Astrocyte of the cerebellum (primary cell): ENCODE results near the gene OR5AC2.

Experiments used
- DNase-seq: peaks from one replicate; pipeline ENCODE4 v3.0.0-alpha.2; 2011; ENCODE audit warnings: low read depth
- H3K4me3 ChIP-seq: 2 replicates; pipeline ENCODE4 v1.5.1; 2011; ENCODE audit warnings: mild to moderate bottlenecking, low read depth, low read length, moderate library complexity
- CTCF ChIP-seq: IDR thresholded peaks from 2 replicates; pipeline ENCODE4 v1.5.1; 2012; ENCODE audit warnings: low read length, low read depth, moderate library complexity, mild to moderate bottlenecking; ENCODE audit errors: missing control alignments
- in situ Hi-C: cut with HindIII; loops from 2 replicates; pipeline ENCODE4 v1.10.0; 2017; ENCODE audit warnings: low sequenced_read_pairs

The OR5AC2 gene

GRCh38 chr3:98095882-98096281 lies 8.9 kb downstream of the OR5AC2 start:
- H3K4me3 ChIP-seq = no peak overlapping the region
- TF ChIP-seq CTCF = no peak
- in situ Hi-C loops = no loop called here
- no peak for DNase-seq

GRCh38 chr3:98099848-98100247 lies 12.9 kb downstream of the OR5AC2 start:
- in situ Hi-C loops = no loop called here
- no peak for TF ChIP-seq CTCF
- DNase-seq = no peak
- no peak overlapping the region for H3K4me3 ChIP-seq

GRCh38 chr3:98108162-98108561 lies 21.2 kb downstream of the OR5AC2 start:
- in situ Hi-C loops = no loop called here
- H3K4me3 ChIP-seq = no peak overlapping the region
- DNase-seq = no peak
- TF ChIP-seq CTCF = no peak

- no peak for TF ChIP-seq CTCF
- no peak for DNase-seq
- H3K4me3 ChIP-seq = no peak overlapping the region
- in situ Hi-C loops = no loop called here
Observed at GRCh38 chr3:98109807-98110549, 23.0 kb downstream of the OR5AC2 start.

GRCh38 chr3:98110550-98110908 lies 23.6 kb downstream of the OR5AC2 start:
- H3K4me3 ChIP-seq = no peak overlapping the region
- in situ Hi-C loops = no loop called here
- TF ChIP-seq CTCF = no peak
- no peak for DNase-seq

- no peak overlapping the region for H3K4me3 ChIP-seq
- TF ChIP-seq CTCF = no peak
- no peak for DNase-seq
- in situ Hi-C loops = no loop called here
Observed at GRCh38 chr3:98114264-98114663, 27.3 kb downstream of the OR5AC2 start.
